IMR-90 (cell line): ENCODE results near the gene DHX34.

Experiments used
- CEBPB ChIP-seq: IDR thresholded peaks from 2 replicates; pipeline ENCODE4 v1.6.1; 2012; ENCODE audit warnings: low read depth, low read length, improper control_type of control experiment
- POLR2A ChIP-seq: IDR thresholded peaks from 2 replicates; pipeline ENCODE4 v1.6.1; 2012; ENCODE audit warnings: mild to moderate bottlenecking, low read depth, low read length
- RFX5 ChIP-seq: IDR thresholded peaks from 2 replicates; pipeline ENCODE4 v1.8.0; 2012; ENCODE audit warnings: low read depth, mild to moderate bottlenecking, low read length, moderate library complexity
- SMC3 ChIP-seq: fragments of 150-350 bp; IDR thresholded peaks from 2 replicates; pipeline ENCODE4 v1.6.1; 2016; ENCODE audit warnings: low read depth, mild to moderate bottlenecking, antibody characterized with exemption, low read length, moderate library complexity
- TF ChIP-seq, protein P1 (sequence below): conservative IDR thresholded peaks from 2 replicates; pipeline ENCODE4 v1.5.1; 2012; ENCODE audit warnings: mild to moderate bottlenecking, low read depth, low read length, improper control_type of control experiment
- TF ChIP-seq, protein P2 (sequence below): fragments of 150-350 bp; IDR thresholded peaks from 2 replicates; pipeline ENCODE4 v1.6.1; 2017; ENCODE audit warnings: mild to moderate bottlenecking, antibody characterized with exemption, low read length, low read depth

DNA sequence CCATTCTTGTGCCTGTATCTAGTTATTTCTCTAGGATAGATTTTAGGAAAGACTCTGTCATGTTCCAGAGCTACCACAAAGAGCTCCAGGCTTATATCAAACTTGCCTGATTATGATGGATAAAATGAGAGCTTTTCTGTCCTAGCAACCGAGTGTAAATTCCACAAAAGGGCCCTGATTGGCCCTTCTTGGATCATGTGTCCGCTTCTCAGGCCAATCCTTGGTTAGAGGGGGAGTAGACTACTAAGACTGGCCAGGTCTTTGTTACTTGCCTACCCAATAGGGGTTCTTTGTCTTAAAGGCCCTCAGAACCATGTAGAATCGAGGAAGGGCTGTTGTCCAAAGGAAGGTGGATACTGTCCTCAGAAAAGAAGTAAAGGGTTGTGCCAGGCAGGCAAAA, 2.4 kb downstream of the DHX34 start:
- TF ChIP-seq, protein P1, sequence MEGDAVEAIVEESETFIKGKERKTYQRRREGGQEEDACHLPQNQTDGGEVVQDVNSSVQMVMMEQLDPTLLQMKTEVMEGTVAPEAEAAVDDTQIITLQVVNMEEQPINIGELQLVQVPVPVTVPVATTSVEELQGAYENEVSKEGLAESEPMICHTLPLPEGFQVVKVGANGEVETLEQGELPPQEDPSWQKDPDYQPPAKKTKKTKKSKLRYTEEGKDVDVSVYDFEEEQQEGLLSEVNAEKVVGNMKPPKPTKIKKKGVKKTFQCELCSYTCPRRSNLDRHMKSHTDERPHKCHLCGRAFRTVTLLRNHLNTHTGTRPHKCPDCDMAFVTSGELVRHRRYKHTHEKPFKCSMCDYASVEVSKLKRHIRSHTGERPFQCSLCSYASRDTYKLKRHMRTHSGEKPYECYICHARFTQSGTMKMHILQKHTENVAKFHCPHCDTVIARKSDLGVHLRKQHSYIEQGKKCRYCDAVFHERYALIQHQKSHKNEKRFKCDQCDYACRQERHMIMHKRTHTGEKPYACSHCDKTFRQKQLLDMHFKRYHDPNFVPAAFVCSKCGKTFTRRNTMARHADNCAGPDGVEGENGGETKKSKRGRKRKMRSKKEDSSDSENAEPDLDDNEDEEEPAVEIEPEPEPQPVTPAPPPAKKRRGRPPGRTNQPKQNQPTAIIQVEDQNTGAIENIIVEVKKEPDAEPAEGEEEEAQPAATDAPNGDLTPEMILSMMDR = no peak
- TF ChIP-seq CEBPB = no peak
- peak; percentile 92 for TF ChIP-seq RFX5
- no peak for TF ChIP-seq SMC3
- TF ChIP-seq POLR2A = no peak
- TF ChIP-seq, protein P2, sequence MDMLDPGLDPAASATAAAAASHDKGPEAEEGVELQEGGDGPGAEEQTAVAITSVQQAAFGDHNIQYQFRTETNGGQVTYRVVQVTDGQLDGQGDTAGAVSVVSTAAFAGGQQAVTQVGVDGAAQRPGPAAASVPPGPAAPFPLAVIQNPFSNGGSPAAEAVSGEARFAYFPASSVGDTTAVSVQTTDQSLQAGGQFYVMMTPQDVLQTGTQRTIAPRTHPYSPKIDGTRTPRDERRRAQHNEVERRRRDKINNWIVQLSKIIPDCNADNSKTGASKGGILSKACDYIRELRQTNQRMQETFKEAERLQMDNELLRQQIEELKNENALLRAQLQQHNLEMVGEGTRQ = peak; percentile 81
